Duodenal mucosa (tissue), 2 donors: ENCODE measurements around the gene SMIM29.
"Not testable (repeated sequence)": the region's sequence is repeated elsewhere in the genome, so short reads cannot be mapped to it uniquely, and the experiment has no call there.

Experiments used
- H3K27ac ChIP-seq: one replicate; pipeline ENCODE4 v1.7.0; 2013; ENCODE audit warnings: low read depth, low read length
- H3K27me3 ChIP-seq, 2 donors: one replicate each; pipeline ENCODE4 v1.7.0; 2013; ENCODE audit warnings: low read length in 2 of 2, control low read depth in 1 of 2; ENCODE audit not compliant: insufficient read depth in 2 of 2, control insufficient read depth in 1 of 2
- H3K36me3 ChIP-seq, 2 donors: one replicate each; pipeline ENCODE4 v1.7.0; 2013; ENCODE audit warnings: low read length in 2 of 2, control low read depth in 1 of 2; ENCODE audit not compliant: insufficient read depth in 2 of 2, control insufficient read depth in 1 of 2
- H3K4me1 ChIP-seq, 2 donors: one replicate each; pipeline ENCODE4 v1.7.0; 2013; ENCODE audit warnings: low read length in 2 of 2, control low read depth in 1 of 2; ENCODE audit not compliant: insufficient read depth in 2 of 2, control insufficient read depth in 1 of 2
- H3K4me3 ChIP-seq, 2 donors: one replicate each; pipeline ENCODE4 v1.7.0; 2013; ENCODE audit warnings: low read length in 2 of 2, low read depth in 1 of 2
- H3K9ac ChIP-seq, 2 donors: one replicate each; pipeline ENCODE4 v1.7.0; 2013; ENCODE audit warnings: low read length in 2 of 2, low read depth in 1 of 2
- H3K9me3 ChIP-seq, 2 donors: one replicate each; pipeline ENCODE4 v1.7.0; 2013; ENCODE audit warnings: low read length in 2 of 2, control low read depth in 1 of 2; ENCODE audit not compliant: control insufficient read depth in 1 of 2

Gene SMIM29

DNA sequence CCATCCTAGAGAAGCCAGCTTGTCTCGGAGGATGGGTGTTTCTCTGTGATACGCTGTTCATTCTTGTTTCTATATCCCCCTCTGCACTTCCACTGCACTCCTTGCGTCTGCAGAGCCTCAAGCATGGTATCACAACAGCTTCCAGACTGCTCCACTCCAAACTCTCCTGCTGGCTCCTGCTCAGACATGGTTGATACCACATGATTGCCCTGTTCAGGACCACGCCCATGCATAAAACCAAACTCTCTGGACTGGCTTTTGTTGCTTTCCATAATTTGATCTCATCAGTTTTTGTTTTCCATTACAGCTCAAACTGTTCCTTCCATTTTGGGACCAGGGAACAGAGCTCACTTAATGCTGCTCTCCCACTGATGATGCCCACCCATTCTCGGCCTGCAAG lies 30.0 kb upstream of the SMIM29 start:
- Histone ChIP-seq H3K27me3 (no peaks in the 10 kb centered on the region), H3K36me3 (peaks cover 0 to 14% of the 10 kb centered on the region in 2 donors), H3K4me1 (peaks cover 1 to 2% of the 10 kb centered on the region in 2 donors), H3K4me3 (no peak overlapping the region), H3K9ac (no peak overlapping the region), H3K27ac (no peak overlapping the region), H3K9me3 (no peaks in the 10 kb centered on the region)

DNA sequence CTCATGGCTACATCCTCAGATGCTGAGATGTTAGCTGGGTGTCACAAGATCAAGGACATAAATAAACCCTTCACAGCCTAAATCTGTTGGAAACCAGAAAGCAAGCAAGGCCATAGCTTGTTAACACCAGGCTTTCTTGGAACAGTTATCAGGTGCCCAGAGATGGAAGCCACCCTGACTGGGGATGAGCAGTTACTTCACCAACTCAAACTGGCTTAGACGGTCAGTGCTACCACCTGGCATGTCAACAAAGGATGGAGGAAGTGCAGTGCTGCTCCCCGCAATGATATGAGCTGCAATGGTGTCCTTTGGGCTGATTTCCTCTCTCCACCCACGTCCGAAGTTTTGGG lies 28.9 kb upstream of the SMIM29 start:
- no peaks in the 10 kb centered on the region for H3K27me3 ChIP-seq
- no peaks in the 10 kb centered on the region for H3K9me3 ChIP-seq
- no peak overlapping the region for H3K9ac ChIP-seq
- no peaks in the 10 kb centered on the region for H3K4me1 ChIP-seq
- no peak overlapping the region for H3K27ac ChIP-seq
- peaks cover 0 to 10% of the 10 kb centered on the region in 2 donors for H3K36me3 ChIP-seq
- no peak overlapping the region for H3K4me3 ChIP-seq

DNA sequence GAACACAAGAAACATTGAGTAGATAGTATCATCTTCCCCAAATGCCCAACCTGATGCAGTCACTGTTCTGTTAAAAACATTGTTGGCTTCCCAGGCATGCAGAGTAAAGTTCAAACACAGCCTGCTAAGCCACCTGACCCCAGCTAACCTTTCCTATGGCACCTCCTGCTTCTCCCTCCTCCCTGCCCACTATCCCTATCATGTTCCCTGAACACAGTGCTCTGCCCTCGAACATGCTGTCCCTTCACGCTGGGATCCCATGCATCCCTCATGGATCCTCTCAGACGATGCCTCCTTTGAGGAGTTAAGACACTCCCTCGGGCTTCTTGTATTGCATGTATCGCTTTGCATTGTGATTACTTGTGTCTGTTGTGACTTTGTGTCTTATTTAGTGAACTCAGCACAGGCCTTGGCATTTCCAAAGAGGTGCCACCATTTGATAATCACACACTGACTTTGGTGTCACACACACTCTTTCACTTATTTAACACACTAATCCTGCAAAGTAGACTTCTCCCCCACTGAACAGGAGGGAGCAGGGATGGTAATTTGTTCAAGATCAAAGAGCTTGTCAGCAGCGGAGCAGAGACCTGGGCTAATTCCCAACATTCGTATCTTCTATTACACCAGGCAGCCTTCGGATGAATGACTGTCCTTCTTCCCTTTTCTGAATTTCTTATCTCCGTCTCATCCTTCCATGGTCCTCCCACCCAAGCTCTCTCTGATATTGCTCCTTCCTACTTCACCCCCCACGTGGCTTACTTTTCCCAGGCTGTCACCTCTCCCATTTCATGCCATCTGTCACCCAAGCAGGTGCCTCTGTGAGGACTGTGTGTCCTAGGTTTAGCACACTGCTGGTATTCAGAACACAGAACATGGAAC lies 28.3 kb upstream of the SMIM29 start:
- H3K4me1 ChIP-seq, result no peaks in the 10 kb centered on the region
- H3K27me3 ChIP-seq, result no peaks in the 10 kb centered on the region
- no peak overlapping the region for H3K27ac ChIP-seq
- no peak overlapping the region for H3K9ac ChIP-seq
- H3K4me3 ChIP-seq, result no peak overlapping the region
- H3K36me3 ChIP-seq, result peaks cover 0 to 10% of the 10 kb centered on the region in 2 donors
- no peaks in the 10 kb centered on the region for H3K9me3 ChIP-seq

GRCh38 chr6:34276191-34276590 lies 27.4 kb upstream of the SMIM29 start:
- no peak overlapping the region for H3K9ac ChIP-seq
- peaks cover 0 to 10% of the 10 kb centered on the region in 2 donors for H3K36me3 ChIP-seq
- H3K27me3 ChIP-seq, result no peaks in the 10 kb centered on the region
- no peaks in the 10 kb centered on the region for H3K4me1 ChIP-seq
- no peak overlapping the region for H3K4me3 ChIP-seq
- no peaks in the 10 kb centered on the region for H3K9me3 ChIP-seq
- no peak overlapping the region for H3K27ac ChIP-seq

- no peak overlapping the region for H3K27ac ChIP-seq
- no peak overlapping the region for H3K9ac ChIP-seq
- H3K27me3 ChIP-seq, result no peaks in the 10 kb centered on the region
- no peaks in the 10 kb centered on the region for H3K9me3 ChIP-seq
- H3K4me1 ChIP-seq, result no peaks in the 10 kb centered on the region
- H3K4me3 ChIP-seq, result no peak overlapping the region
- H3K36me3 ChIP-seq, result peaks cover 0 to 10% of the 10 kb centered on the region in 2 donors
Observed at GRCh38 chr6:34275128-34275804, 26.5 kb upstream of the SMIM29 start.

DNA sequence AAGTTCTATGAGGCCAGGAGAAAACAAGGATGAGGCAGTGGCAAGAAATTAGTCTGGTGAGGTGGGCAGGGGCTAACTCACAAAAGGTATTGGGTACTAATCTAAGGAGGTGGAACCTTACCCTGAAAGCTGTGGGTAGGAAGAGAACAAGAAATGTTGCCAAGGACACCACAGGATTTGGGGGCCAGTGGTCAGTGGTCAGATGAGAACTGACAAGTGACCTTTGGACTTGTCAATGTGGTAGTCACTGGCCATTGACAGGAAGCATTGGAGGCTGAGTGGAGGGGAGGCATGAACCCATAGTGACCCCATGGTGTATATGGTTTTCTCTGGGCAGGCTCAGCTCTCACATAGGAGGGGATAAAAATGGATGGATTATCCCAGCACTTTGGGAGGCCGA lies 25.3 kb upstream of the SMIM29 start:
- Histone ChIP-seq H3K4me3 (no peak overlapping the region), H3K27ac (no peak overlapping the region)

DNA sequence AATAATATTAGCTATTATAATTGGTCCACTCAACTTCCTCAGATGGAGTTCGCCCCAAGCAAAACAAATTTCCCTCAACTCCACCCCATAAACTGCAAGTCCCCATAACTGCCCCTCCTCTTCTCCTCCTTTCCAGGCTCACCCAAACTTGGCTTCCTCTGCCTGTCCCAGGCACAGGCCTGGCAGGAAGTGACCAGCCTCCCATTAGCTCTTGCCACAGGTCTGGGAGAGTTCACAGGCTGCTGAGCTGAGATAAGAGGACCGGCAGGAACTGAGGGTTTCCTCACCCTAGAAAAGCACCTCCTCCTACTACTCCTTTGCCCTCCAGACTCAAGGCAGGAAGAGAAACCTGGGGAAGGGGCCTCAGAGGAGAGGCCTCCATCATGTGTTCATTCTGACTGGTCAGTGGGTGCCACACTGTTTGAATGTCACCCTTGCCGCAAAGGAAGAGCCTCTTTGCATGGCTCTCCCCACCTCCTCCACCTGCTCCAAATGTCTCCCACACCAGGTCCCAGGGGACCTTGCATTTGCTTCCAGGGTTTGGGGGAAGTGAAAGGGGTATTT lies 24.5 kb upstream of the SMIM29 start:
- Histone ChIP-seq H3K27me3 (no peaks in the 10 kb centered on the region), H3K9ac (no peak overlapping the region), H3K4me1 (no peaks in the 10 kb centered on the region), H3K36me3 (no peaks in the 10 kb centered on the region), H3K9me3 (no peaks in the 10 kb centered on the region), H3K4me3 (no peak overlapping the region), H3K27ac (no peak overlapping the region)

More for the DNA sequence above, 25.3 kb upstream of the SMIM29 start:
- no peaks in the 10 kb centered on the region for H3K4me1 ChIP-seq
- H3K9ac ChIP-seq, result no peak overlapping the region
- H3K9me3 ChIP-seq, result no peaks in the 10 kb centered on the region
- H3K27me3 ChIP-seq, result no peaks in the 10 kb centered on the region
- H3K36me3 ChIP-seq, result peaks cover 0 to 2% of the 10 kb centered on the region in 2 donors

- Histone ChIP-seq H3K4me1 (no peaks in the 10 kb centered on the region), H3K27me3 (no peaks in the 10 kb centered on the region), H3K36me3 (no peaks in the 10 kb centered on the region), H3K9me3 (no peaks in the 10 kb centered on the region), H3K4me3 (no peak overlapping the region), H3K27ac (no peak overlapping the region), H3K9ac (no peak overlapping the region)
Observed at GRCh38 chr6:34272013-34272926, 23.5 kb upstream of the SMIM29 start.

DNA sequence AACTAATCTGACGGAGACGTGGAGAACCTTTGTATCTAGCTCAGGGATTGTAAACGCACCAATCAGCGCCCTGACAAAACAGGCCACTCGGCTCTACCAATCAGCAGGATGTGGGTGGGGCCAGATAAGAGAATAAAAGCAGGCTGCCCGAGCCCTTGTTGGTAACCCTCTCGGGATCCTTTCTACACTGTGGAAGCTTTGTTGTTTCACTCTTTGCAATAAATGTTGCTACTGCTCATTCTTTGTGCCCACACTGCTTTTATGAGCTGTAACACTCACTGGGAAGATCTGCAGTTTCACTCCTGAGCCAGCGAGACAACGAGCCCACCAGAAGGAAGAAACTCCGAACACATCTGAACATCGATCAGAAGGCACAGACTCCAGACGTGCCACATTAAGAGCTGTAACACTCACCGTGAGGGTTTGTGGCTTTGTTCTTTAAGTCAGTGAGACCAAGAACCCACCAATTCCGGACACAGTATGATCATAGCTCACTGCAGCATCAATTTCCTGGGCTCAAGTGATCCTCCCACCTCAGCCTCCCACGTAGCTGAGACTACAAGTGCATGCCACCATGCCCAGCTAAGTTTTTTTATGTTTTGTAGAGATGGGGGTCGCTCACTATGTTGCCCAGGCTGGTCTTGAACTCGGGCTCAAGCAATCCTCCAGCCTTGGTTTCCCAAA lies 21.0 kb upstream of the SMIM29 start:
- H3K4me3 ChIP-seq, H3K9me3 ChIP-seq, H3K9ac ChIP-seq, H3K27ac ChIP-seq, H3K36me3 ChIP-seq, H3K4me1 ChIP-seq, H3K27me3 ChIP-seq: not testable (repeated sequence)
